ENCODE data around the gene PTPRN2.

DNA sequence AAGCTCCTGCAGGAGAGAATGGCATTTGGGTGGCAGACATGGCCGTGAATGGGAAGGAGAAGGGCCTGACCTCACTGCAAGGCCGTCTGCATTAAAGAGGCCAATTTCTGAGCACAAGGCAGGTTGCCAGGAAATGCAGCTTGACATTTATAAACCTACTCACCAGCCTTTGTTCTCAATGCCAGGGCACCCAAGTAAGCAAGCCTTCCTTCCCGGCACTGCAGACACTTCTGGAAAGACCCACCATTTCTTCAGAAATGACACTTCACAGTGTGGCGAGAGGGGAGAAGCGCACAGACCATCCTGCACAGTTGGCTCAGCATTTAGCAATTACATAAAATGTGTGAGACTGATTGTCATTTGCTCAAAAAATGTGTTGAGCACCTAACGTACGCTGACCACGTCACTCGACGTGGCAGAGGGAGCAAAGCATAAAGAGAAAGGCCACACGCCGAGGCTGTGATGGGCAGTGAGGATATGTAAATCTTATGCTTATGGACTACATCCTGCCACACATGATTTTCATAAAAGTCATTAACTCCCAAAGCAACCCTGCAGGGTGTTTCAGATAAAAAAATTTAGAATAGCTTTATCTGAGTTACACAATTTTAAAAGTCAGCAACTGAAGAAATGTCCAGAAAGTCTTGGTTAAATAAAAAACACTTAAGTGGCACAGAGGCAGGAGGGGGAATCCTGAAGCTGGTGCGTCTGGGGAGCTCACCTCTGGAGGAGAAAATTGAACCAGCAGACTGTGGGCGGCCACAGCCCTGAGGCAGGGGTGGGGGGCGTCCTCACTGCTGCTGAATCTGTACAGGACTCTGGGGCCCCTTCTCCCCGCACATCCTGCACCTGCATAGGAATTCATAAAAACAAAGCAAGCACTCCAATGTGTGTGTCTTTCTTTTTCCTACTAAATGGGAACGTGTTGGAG is 543.8 kb downstream of the PTPRN2 start:
- TF ChIP-seq, protein P1, sequence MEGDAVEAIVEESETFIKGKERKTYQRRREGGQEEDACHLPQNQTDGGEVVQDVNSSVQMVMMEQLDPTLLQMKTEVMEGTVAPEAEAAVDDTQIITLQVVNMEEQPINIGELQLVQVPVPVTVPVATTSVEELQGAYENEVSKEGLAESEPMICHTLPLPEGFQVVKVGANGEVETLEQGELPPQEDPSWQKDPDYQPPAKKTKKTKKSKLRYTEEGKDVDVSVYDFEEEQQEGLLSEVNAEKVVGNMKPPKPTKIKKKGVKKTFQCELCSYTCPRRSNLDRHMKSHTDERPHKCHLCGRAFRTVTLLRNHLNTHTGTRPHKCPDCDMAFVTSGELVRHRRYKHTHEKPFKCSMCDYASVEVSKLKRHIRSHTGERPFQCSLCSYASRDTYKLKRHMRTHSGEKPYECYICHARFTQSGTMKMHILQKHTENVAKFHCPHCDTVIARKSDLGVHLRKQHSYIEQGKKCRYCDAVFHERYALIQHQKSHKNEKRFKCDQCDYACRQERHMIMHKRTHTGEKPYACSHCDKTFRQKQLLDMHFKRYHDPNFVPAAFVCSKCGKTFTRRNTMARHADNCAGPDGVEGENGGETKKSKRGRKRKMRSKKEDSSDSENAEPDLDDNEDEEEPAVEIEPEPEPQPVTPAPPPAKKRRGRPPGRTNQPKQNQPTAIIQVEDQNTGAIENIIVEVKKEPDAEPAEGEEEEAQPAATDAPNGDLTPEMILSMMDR (IDR thresholded peaks at IDR 0.05) = no peak
- TF ChIP-seq POLR2A (IDR thresholded peaks at IDR 0.05) = no peak
